ENCODE results near the gene REM2. TPM values are rescaled to one million over a fixed set of nuclear protein-coding genes. Genes with fewer than 3 reads are reported as not detected.
"Not testable (repeated sequence)": the region's sequence is repeated elsewhere in the genome, so short reads cannot be mapped to it uniquely, and the experiment has no call there.

Gene REM2
- total and polyA plus RNA-seq, 4 donors, result 0.08 to 0.14 (median 0.11) TPM; not detected in 1

GRCh38 chr14:22856428-22856827 is 26.6 kb upstream of the REM2 start:
- no peaks in the 10 kb centered on the region for H3K36me3 ChIP-seq (ENCODE audit: control insufficient read depth in 4 of 4, insufficient read depth in 3 of 4, low read depth in 1 of 4, low read length in 3 of 4)
- H3K9ac ChIP-seq (ENCODE audit: low read depth in 1 of 2, low read length in 2 of 2), result no peak overlapping the region
- 96% methylated on average over 5 of the region's 5 CpGs for WGBS

DNA sequence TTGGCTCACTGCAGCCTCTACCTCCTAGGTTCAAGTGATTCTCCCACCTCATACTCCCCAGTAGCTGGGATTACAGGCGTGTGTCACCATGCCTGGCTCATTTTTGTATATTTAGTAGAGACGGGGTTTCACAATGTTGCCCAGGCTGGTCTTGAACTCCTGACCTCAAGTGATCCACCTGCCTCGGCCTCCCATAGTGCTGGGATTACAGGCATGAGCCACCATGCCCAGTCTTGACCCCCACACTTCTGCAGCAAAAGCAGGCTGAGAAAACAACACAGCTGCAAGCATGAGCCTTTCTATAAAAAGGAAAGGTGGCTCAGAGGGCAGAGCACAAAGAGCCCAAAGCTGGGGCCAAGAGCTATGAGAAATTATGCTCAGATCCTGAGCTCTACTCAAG is 22.6 kb upstream of the REM2 start:
- H3K9ac ChIP-seq (ENCODE audit: low read depth in 1 of 2, low read length in 2 of 2); H3K9me3 ChIP-seq (ENCODE audit: control insufficient read depth in 4 of 4, low read length in 3 of 4); H3K4me1 ChIP-seq (ENCODE audit: control insufficient read depth in 4 of 4, insufficient read depth in 4 of 4, low read length in 3 of 4); H3K27me3 ChIP-seq (ENCODE audit: control insufficient read depth in 4 of 4, insufficient read depth in 4 of 4, low read length in 3 of 4); H3K27ac ChIP-seq (ENCODE audit: low read depth in 1 of 2, low read length in 2 of 2); H3K36me3 ChIP-seq (ENCODE audit: control insufficient read depth in 4 of 4, insufficient read depth in 3 of 4, low read depth in 1 of 4, low read length in 3 of 4); H3K4me3 ChIP-seq (ENCODE audit: low read depth in 1 of 3, low read length in 3 of 3); DNase-seq (ENCODE audit: low spot score): not testable (repeated sequence)
- WGBS, result 81% methylated on average over 3 of the region's 3 CpGs

More at GRCh38 chr14:22856428-22856827, 26.6 kb upstream of the REM2 start:
- Histone ChIP-seq H3K27me3 (ENCODE audit: control insufficient read depth in 4 of 4, insufficient read depth in 4 of 4, low read length in 3 of 4) (no peaks in the 10 kb centered on the region), H3K9me3 (ENCODE audit: control insufficient read depth in 4 of 4, low read length in 3 of 4) (no peaks in the 10 kb centered on the region), H3K4me1 (ENCODE audit: control insufficient read depth in 4 of 4, insufficient read depth in 4 of 4, low read length in 3 of 4) (peaks cover 0 to 7% (median 5%) of the 10 kb centered on the region in 4 donors), H3K27ac (ENCODE audit: low read depth in 1 of 2, low read length in 2 of 2) (no peak overlapping the region), H3K4me3 (ENCODE audit: low read depth in 1 of 3, low read length in 3 of 3) (no peak overlapping the region)
- TF ChIP-seq MAX (IDR thresholded peaks at IDR 0.05) (no peak), YY1 (IDR thresholded peaks at IDR 0.05) (no peak), JUND (IDR thresholded peaks at IDR 0.05) (no peak), RAD21 (IDR thresholded peaks at IDR 0.05) (no peak), FOXA1 (IDR thresholded peaks at IDR 0.05) (no peak), ATF3 (IDR thresholded peaks at IDR 0.05) (no peak), NR2F2 (IDR thresholded peaks at IDR 0.05) (no peak), TAF1 (conservative IDR thresholded peaks at IDR 0.05) (no peak), GABPA (IDR thresholded peaks at IDR 0.05 in 1 of 2, conservative IDR thresholded peaks at IDR 0.05 in 1 of 2) (no peak), HNF4G (IDR thresholded peaks at IDR 0.05) (no peak), RXRA (IDR thresholded peaks at IDR 0.05) (no peak), FOXA2 (IDR thresholded peaks at IDR 0.05) (no peak), SP1 (IDR thresholded peaks at IDR 0.05) (no peak), CTCF (IDR thresholded peaks at IDR 0.05; ENCODE audit: low read depth, low read length, missing input control) (no peak), EGR1 (IDR thresholded peaks at IDR 0.05; ENCODE audit: low read depth in 2 of 2) (no peak), HNF4A (conservative IDR thresholded peaks at IDR 0.05) (no peak)
- TF ChIP-seq, protein P1, sequence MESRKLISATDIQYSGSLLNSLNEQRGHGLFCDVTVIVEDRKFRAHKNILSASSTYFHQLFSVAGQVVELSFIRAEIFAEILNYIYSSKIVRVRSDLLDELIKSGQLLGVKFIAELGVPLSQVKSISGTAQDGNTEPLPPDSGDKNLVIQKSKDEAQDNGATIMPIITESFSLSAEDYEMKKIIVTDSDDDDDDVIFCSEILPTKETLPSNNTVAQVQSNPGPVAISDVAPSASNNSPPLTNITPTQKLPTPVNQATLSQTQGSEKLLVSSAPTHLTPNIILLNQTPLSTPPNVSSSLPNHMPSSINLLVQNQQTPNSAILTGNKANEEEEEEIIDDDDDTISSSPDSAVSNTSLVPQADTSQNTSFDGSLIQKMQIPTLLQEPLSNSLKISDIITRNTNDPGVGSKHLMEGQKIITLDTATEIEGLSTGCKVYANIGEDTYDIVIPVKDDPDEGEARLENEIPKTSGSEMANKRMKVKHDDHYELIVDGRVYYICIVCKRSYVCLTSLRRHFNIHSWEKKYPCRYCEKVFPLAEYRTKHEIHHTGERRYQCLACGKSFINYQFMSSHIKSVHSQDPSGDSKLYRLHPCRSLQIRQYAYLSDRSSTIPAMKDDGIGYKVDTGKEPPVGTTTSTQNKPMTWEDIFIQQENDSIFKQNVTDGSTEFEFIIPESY (IDR thresholded peaks at IDR 0.05), result no peak
- TF ChIP-seq, protein P2, sequence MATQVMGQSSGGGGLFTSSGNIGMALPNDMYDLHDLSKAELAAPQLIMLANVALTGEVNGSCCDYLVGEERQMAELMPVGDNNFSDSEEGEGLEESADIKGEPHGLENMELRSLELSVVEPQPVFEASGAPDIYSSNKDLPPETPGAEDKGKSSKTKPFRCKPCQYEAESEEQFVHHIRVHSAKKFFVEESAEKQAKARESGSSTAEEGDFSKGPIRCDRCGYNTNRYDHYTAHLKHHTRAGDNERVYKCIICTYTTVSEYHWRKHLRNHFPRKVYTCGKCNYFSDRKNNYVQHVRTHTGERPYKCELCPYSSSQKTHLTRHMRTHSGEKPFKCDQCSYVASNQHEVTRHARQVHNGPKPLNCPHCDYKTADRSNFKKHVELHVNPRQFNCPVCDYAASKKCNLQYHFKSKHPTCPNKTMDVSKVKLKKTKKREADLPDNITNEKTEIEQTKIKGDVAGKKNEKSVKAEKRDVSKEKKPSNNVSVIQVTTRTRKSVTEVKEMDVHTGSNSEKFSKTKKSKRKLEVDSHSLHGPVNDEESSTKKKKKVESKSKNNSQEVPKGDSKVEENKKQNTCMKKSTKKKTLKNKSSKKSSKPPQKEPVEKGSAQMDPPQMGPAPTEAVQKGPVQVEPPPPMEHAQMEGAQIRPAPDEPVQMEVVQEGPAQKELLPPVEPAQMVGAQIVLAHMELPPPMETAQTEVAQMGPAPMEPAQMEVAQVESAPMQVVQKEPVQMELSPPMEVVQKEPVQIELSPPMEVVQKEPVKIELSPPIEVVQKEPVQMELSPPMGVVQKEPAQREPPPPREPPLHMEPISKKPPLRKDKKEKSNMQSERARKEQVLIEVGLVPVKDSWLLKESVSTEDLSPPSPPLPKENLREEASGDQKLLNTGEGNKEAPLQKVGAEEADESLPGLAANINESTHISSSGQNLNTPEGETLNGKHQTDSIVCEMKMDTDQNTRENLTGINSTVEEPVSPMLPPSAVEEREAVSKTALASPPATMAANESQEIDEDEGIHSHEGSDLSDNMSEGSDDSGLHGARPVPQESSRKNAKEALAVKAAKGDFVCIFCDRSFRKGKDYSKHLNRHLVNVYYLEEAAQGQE (IDR thresholded peaks at IDR 0.05), result no peak
- DNase-seq (ENCODE audit: low spot score), result no peak

All from liver (tissue), 9 donors.